GM12878 (cell line): Measurements from ENCODE around the gene RIOK1. TPM values are rescaled to one million over a fixed set of nuclear protein-coding genes. Genes with fewer than 3 reads are reported as not detected.

Experiments
- ATAC-seq: fragments of 200-7000 bp; cut with Tn5 transposase; 3 replicates; pipeline ENCODE4 v1.9.1; 2020; ENCODE audit warnings: mild to moderate bottlenecking, moderate library complexity
- BruUV-seq: library from RNA; stranded (reverse); fragments of 400-500 nt; replicated peaks from 2 replicates; lab custom pipeline; 2021; lab: Mats Ljungman, UMichigan
- CTCF ChIA-PET: fragments of 300-600 bp; sonication (Branson Sonifier 250); formaldehyde crosslinking; extraction: SDS; loops from one replicate; lab custom pipeline; 2021; ENCODE audit warnings: inconsistent platforms; lab: Yijun Ruan, JAX
- POLR2A ChIA-PET: fragments of 350-600 bp; formaldehyde crosslinking; extraction: SDS; loops from one replicate; lab custom pipeline; 2021; ENCODE audit warnings: inconsistent platforms; lab: Charles Lee
- RAD21 ChIA-PET: fragments of 300-600 bp; sonication (Branson Sonifier 250); formaldehyde crosslinking; loops from one replicate; lab custom pipeline; 2023; ENCODE audit warnings: antibody characterized with exemption; ENCODE audit not compliant: unreplicated experiment; lab: Charles Lee
- SMC1A ChIA-PET: fragments of 300-600 bp; sonication (Branson Sonifier 250); formaldehyde crosslinking; loops from one replicate; lab custom pipeline; 2023; ENCODE audit not compliant: unreplicated experiment, uncharacterized antibody; lab: Charles Lee
- DNase-seq: peaks from one replicate; pipeline ENCODE4 v3.0.0-alpha.2; 2011; ENCODE audit warnings: low read depth, low spot score
- FAIRE-seq: peaks from 3 replicates; lab custom pipeline; 2011; peaks lifted over from hg19 to GRCh38; lab: Jason Lieb, UNC
- H2AFZ ChIP-seq: 2 replicates; pipeline ENCODE4 v1.6.0; 2011; ENCODE audit warnings: low read depth, low read length, control low read depth; ENCODE audit not compliant: control insufficient read depth
- H3K27ac ChIP-seq: 2 replicates; pipeline ENCODE4 v1.5.1; 2011; ENCODE audit warnings: control low read depth; ENCODE audit not compliant: control insufficient read depth, insufficient read depth
- H3K27me3 ChIP-seq, 2 experiments: replicated peaks in 1 of 2; 2 replicates each; pipeline versions ENCODE4 v1.6.0 to v1.6.1; 2011; ENCODE audit warnings: low read length in 1 of 2; ENCODE audit not compliant: control insufficient read depth in 2 of 2, insufficient read depth in 2 of 2
- H3K36me3 ChIP-seq, 2 experiments: 2 replicates each; pipeline ENCODE4 v1.5.1; 2011; ENCODE audit warnings: low read length in 1 of 2; ENCODE audit not compliant: control insufficient read depth in 2 of 2, insufficient read depth in 2 of 2
- H3K4me1 ChIP-seq: 2 replicates; pipeline ENCODE4 v1.6.1; 2011; ENCODE audit warnings: mild to moderate bottlenecking, low read length, moderate library complexity, mixed read lengths; ENCODE audit not compliant: control insufficient read depth, insufficient read depth
- H3K4me2 ChIP-seq: 2 replicates; pipeline ENCODE4 v1.6.0; 2011; ENCODE audit warnings: control low read depth; ENCODE audit not compliant: control insufficient read depth, insufficient read depth
- H3K4me3 ChIP-seq: fragments of 200-600 bp; sonication (generic); 2 replicates; pipeline ENCODE4 v1.5.1; 2016
- H3K79me2 ChIP-seq: 2 replicates; pipeline ENCODE4 v1.6.0; 2011; ENCODE audit warnings: low read length; ENCODE audit not compliant: control insufficient read depth, insufficient read depth
- H3K9ac ChIP-seq: 2 replicates; pipeline ENCODE4 v1.8.0; 2011; ENCODE audit warnings: low read length, control low read depth, mixed read lengths; ENCODE audit not compliant: control insufficient read depth, insufficient read depth
- H3K9me3 ChIP-seq: replicated peaks from 3 replicates; pipeline ENCODE4 v1.5.1; 2011; ENCODE audit warnings: mild to moderate bottlenecking, low read length; ENCODE audit not compliant: control insufficient read depth, insufficient read depth
- H4K20me1 ChIP-seq: 2 replicates; pipeline ENCODE4 v1.6.0; 2011; ENCODE audit not compliant: control insufficient read depth, insufficient read depth
- ASH2L ChIP-seq: fragments of 300-600, 200-600 bp; sonication (generic); IDR thresholded peaks from 2 replicates; pipeline ENCODE4 v1.6.1; 2017; ENCODE audit warnings: low read depth, mild to moderate bottlenecking, borderline replicate concordance
- CREB1 ChIP-seq: IDR thresholded peaks from 2 replicates; pipeline ENCODE4 v1.6.1; 2012; ENCODE audit warnings: low read depth, mild to moderate bottlenecking, inconsistent platforms
- ETV6 ChIP-seq, 2 experiments: fragments of 450-650 bp in 1 of 2; IDR thresholded peaks in 1 of 2; conservative IDR thresholded peaks in 1 of 2; 2 replicates each; pipeline ENCODE4 v1.6.1; 2014; ENCODE audit warnings: antibody characterized with exemption in 1 of 2, borderline replicate concordance in 1 of 2, low read depth in 1 of 2, mild to moderate bottlenecking in 1 of 2, moderate library complexity in 1 of 2
- IRF3 ChIP-seq: fragments of 450-650 bp; IDR thresholded peaks from 2 replicates; pipeline ENCODE4 v1.6.1; 2014; ENCODE audit warnings: mild to moderate bottlenecking
- POLR2AphosphoS2 ChIP-seq: IDR thresholded peaks from 2 replicates; pipeline ENCODE4 v1.6.1; 2011; ENCODE audit warnings: low read depth, mild to moderate bottlenecking, low read length, improper control_type of control experiment, moderate library complexity
- RB1 ChIP-seq: fragments of 450-650 bp; formaldehyde crosslinking; IDR thresholded peaks from 2 replicates; pipeline ENCODE4 v1.6.1; 2017; ENCODE audit warnings: mild to moderate bottlenecking, borderline replicate concordance
- SP1 ChIP-seq: IDR thresholded peaks from one replicate; pipeline ENCODE4 v1.6.1; 2011; ENCODE audit warnings: low read depth, low read length
- SRF ChIP-seq, 2 experiments: IDR thresholded peaks; 2 replicates each; pipeline ENCODE4 v1.6.1; 2011; ENCODE audit warnings: low read depth in 2 of 2, low read length in 2 of 2, mild to moderate bottlenecking in 1 of 2, moderate library complexity in 1 of 2
- WGBS: methylation state at CpG from one replicate; pipeline ENCODE4 v1.1.6; 2016; ENCODE audit warnings: low lambda C conversion rate; ENCODE audit not compliant: insufficient replicate concordance, insufficient coverage; ENCODE audit errors: missing lambda C conversion rate; 5-methylcytosine and 5-hydroxymethylcytosine counted together
- in situ Hi-C: fragments of 300-500 bp; cut with MboI; formaldehyde crosslinking; loops from 9 replicates; pipeline ENCODE4 v1.14.3; 2018; ENCODE audit warnings: mixed read lengths
- intact Hi-C: fragments of 100-400 bp; cut with micrococcal nuclease; formaldehyde crosslinking; loops from one replicate; pipeline ENCODE4 v1.14.2; 2022; ENCODE audit not compliant: unreplicated experiment
- polyA plus RNA-seq, 11 experiments: library from polyadenylated mRNA; depleted of rRNA in 4 of 11; unstranded in 6 of 11; stranded (reverse) in 5 of 11; fragments of >200 nt; fragmentation: Nextera tagmentation in 4 of 11; fragmentation: Illumina TruSeq in 1 of 11; extraction: Ambion mirVana in 4 of 11; extraction: Trizol in 1 of 11; gene quantifications; 1 replicate in 1 of 11; 2 replicates in 10 of 11; pipeline versions ENCODE4 v1.2.1 to v1.2.3, GENCODE V29; 2011 to 2016; ENCODE audit warnings: inconsistent platforms in 2 of 11, missing spikeins in 2 of 11, low read depth in 1 of 11
- total RNA-seq, 4 experiments: library from RNA; depleted of rRNA in 3 of 4; stranded (reverse); fragments of >200 nt in 3 of 4; fragmentation: Illumina TruSeq in 1 of 4; extraction: Trizol in 1 of 4; gene quantifications; 2 replicates each; pipeline versions ENCODE4 v1.2.1 to v1.2.3, GENCODE V29; 2013 to 2021

Gene RIOK1
- total and polyA plus RNA-seq, 10 of the 15 experiments (the other 5 are each of a cell fraction or from before 2014, with no cell fraction given) = 16.1 to 44.6 (median 33.7) TPM

GRCh38 chr6:7392402-7392801, 2.8 kb downstream of the RIOK1 start:
- no peak for FAIRE-seq
- ChIA-PET SMC1A (interaction anchor here (0.5 to 5.6 kb wide), 9 partner anchors 9 to 116 kb away, joined by 3 to 41 read pairs (median 3); no protein-coding TSS in a partner anchor), POLR2A (interaction anchor here (0.9 to 1.3 kb wide), 4 partner anchors 79 to 198 kb away, joined by 3 to 4 read pairs (median 4); partner anchors contain the start of gene SNRNP48), CTCF (interaction anchor here (6.0 kb wide), 1 partner anchor 116 kb away, joined by 67 read pairs; no protein-coding TSS in a partner anchor), RAD21 (interaction anchor here (0.8 to 2.3 kb wide), 4 partner anchors 25 to 118 kb away, joined by 3 to 15 read pairs (median 4); no protein-coding TSS in a partner anchor)
- no peak overlapping the region for H3K27ac ChIP-seq
- intact Hi-C loops = loop anchor here (10.0 kb wide), 1 partner anchor 202 kb away; the partner anchor contains the start of gene SNRNP48
- H3K9ac ChIP-seq = peak overlapping the region; percentile 25; the same call in 1 of the 2 replicates
- ATAC-seq = no peak
- H3K4me2 ChIP-seq = peak overlapping the region; percentile 70; the same call in 1 of the 2 replicates
- TF ChIP-seq POLR2AphosphoS2 (no peak), SRF (IDR thresholded peaks at IDR 0.05; ENCODE audit: low read depth in 2 of 2, low read length in 2 of 2) (no peak), CREB1 (no peak), SP1 (no peak), IRF3 (no peak), ETV6 (conservative IDR thresholded peaks at IDR 0.05 in 1 of 2, IDR thresholded peaks at IDR 0.05 in 1 of 2; ENCODE audit: borderline replicate concordance in 1 of 2, low read depth in 1 of 2) (no peak), ASH2L (no peak), RB1 (no peak)
- H3K36me3 ChIP-seq = peaks cover 0 to 6% of the 10 kb centered on the region in 2 experiments; a peak in 2 of 4 replicates
- no TSS peak for BruUV-seq
- DNase-seq = no peak
- H2AFZ ChIP-seq = no peak overlapping the region
- WGBS = 100% methylated on average over 6 of the region's 6 CpGs
- H4K20me1 ChIP-seq = no peaks in the 10 kb centered on the region
- H3K79me2 ChIP-seq = peaks cover 41% of the 10 kb centered on the region
- no peak overlapping the region; the same call in 1 of the 2 replicates for H3K4me3 ChIP-seq
- H3K4me1 ChIP-seq = no peaks in the 10 kb centered on the region; the same call in 1 of the 2 replicates
- in situ Hi-C loops = no loop called here
- H3K27me3 ChIP-seq = no peaks in the 10 kb centered on the region
- no peaks in the 10 kb centered on the region for H3K9me3 ChIP-seq
